HCT116 (cell line): ENCODE measurements around the gene KAZN. TPM values are rescaled to one million over a fixed set of nuclear protein-coding genes. Genes with fewer than 3 reads are reported as not detected.

Experiments used
- ATAC-seq: fragments of 200-7000 bp; cut with Tn5 transposase; 2 replicates; pipeline ENCODE4 v1.9.1; 2020; ENCODE audit warnings: mild to moderate bottlenecking, moderate library complexity
- BruUV-seq: library from RNA; stranded (reverse); fragments of 400-500 nt; replicated peaks from 2 replicates; lab custom pipeline; 2021; lab: Mats Ljungman, UMichigan
- CTCF ChIA-PET: fragments of 300-600 bp; sonication (Branson Sonifier 250); formaldehyde crosslinking; loops from one replicate; lab custom pipeline; 2021; ENCODE audit warnings: antibody characterized with exemption; lab: Charles Lee
- POLR2A ChIA-PET: fragments of 300-600, 350-600 bp; sonication (Branson Sonifier 250); formaldehyde crosslinking; loops from one replicate; lab custom pipeline; 2021; ENCODE audit warnings: antibody characterized with exemption; lab: Charles Lee
- RAD21 ChIA-PET, 2 experiments: fragments of 300-600 bp; sonication (Branson Sonifier 250); formaldehyde crosslinking; loops; one replicate each; lab custom pipeline; 2023; ENCODE audit warnings: low total read pairs in 2 of 2; ENCODE audit not compliant: uncharacterized antibody in 2 of 2, unreplicated experiment in 2 of 2, low non-redundant PET in 1 of 2; lab: Charles Lee
- DNase-seq: peaks from one replicate; pipeline ENCODE4 v3.0.0-alpha.2; 2010; ENCODE audit warnings: low read depth, low spot score
- H2AFZ ChIP-seq: fragments of 200-600 bp; shearing (Covaris generic), sonication (generic); 2 replicates; pipeline ENCODE4 v1.6.1; 2017; ENCODE audit warnings: low read depth, mixed run types, mixed read lengths, antibody characterized with exemption, low read length; ENCODE audit not compliant: poor library complexity, severe bottlenecking
- H3K27ac ChIP-seq: 2 replicates; pipeline ENCODE4 v1.5.1; 2012; ENCODE audit warnings: low read depth, low read length
- H3K27me3 ChIP-seq: fragments of 200-600 bp; sonication (generic); 2 replicates; pipeline ENCODE4 v1.6.1; 2016; ENCODE audit warnings: mixed run types, low read length, mixed read lengths; ENCODE audit not compliant: insufficient read depth
- H3K36me3 ChIP-seq, 2 experiments: fragments of 200-500 bp in 1 of 2; fragments of 200-600 bp in 1 of 2; sonication (Bioruptor generic) in 1 of 2; sonication (generic) in 1 of 2; 2 replicates each; pipeline versions ENCODE4 v1.5.1 to v1.6.1; 2014 to 2016; ENCODE audit warnings: low read length in 2 of 2, inconsistent platforms in 1 of 2, mixed read lengths in 1 of 2, mixed run types in 1 of 2; ENCODE audit not compliant: insufficient read depth in 2 of 2, control insufficient read depth in 1 of 2
- H3K4me1 ChIP-seq, 2 experiments: fragments of 200-600 bp in 1 of 2; sonication (generic) in 1 of 2; 2 replicates each; pipeline versions ENCODE4 v1.5.1 to v1.6.1; 2012 to 2017; ENCODE audit warnings: low read length in 2 of 2, inconsistent platforms in 1 of 2, mild to moderate bottlenecking in 1 of 2, mixed read lengths in 1 of 2, mixed run types in 1 of 2, moderate library complexity in 1 of 2; ENCODE audit not compliant: insufficient read depth in 2 of 2, control insufficient read depth in 1 of 2
- H3K4me2 ChIP-seq: fragments of 200-600 bp; sonication (generic); 2 replicates; pipeline ENCODE4 v1.6.1; 2017; ENCODE audit warnings: mixed run types, low read length, mixed read lengths
- H3K4me3 ChIP-seq, 2 experiments: fragments of 200-600 bp in 1 of 2; sonication (generic) in 1 of 2; replicated peaks in 1 of 2; 2 replicates each; pipeline ENCODE4 v1.5.1; 2011 to 2016; ENCODE audit warnings: low read length in 2 of 2, control low read depth in 1 of 2, low read depth in 1 of 2, mild to moderate bottlenecking in 1 of 2, mixed read lengths in 1 of 2, mixed run types in 1 of 2
- H3K79me2 ChIP-seq: fragments of 200-600 bp; sonication (generic); 2 replicates; pipeline ENCODE4 v1.6.1; 2017; ENCODE audit warnings: mild to moderate bottlenecking, mixed run types, low read length, moderate library complexity, mixed read lengths; ENCODE audit not compliant: insufficient read depth
- H3K9ac ChIP-seq: fragments of 200-600 bp; sonication (generic); 2 replicates; pipeline ENCODE4 v1.6.1; 2016; ENCODE audit warnings: low read length, mixed read lengths
- H3K9me2 ChIP-seq: fragments of 200-600 bp; sonication (generic), shearing (Covaris generic); 2 replicates; pipeline ENCODE4 v1.6.1; 2017; ENCODE audit warnings: mixed run types, mild to moderate bottlenecking, moderate library complexity; ENCODE audit not compliant: insufficient read depth
- H3K9me3 ChIP-seq, 2 experiments: fragments of 200-500 bp in 1 of 2; fragments of 200-600 bp in 1 of 2; sonication (Bioruptor generic) in 1 of 2; sonication (generic) in 1 of 2; 2 replicates each; pipeline ENCODE4 v1.6.1; 2014 to 2017; ENCODE audit warnings: low read length in 2 of 2, mixed read lengths in 2 of 2, inconsistent platforms in 1 of 2, low read depth in 1 of 2, mild to moderate bottlenecking in 1 of 2, mixed run types in 1 of 2, moderate library complexity in 1 of 2; ENCODE audit not compliant: control insufficient read depth in 1 of 2, insufficient read depth in 1 of 2
- H4K20me1 ChIP-seq: fragments of 200-600 bp; sonication (generic), shearing (Covaris generic); 2 replicates; pipeline ENCODE4 v1.6.1; 2017; ENCODE audit warnings: mixed run types, mild to moderate bottlenecking, moderate library complexity; ENCODE audit not compliant: insufficient read depth
- ATF3 ChIP-seq: IDR thresholded peaks from 2 replicates; pipeline ENCODE4 v1.6.1; 2012
- CBX3 ChIP-seq: IDR thresholded peaks from 2 replicates; pipeline ENCODE4 v1.6.1; 2012; ENCODE audit warnings: low read depth
- CEBPB ChIP-seq: IDR thresholded peaks from 2 replicates; pipeline ENCODE4 v1.6.1; 2012; ENCODE audit warnings: low read depth
- EGR1 ChIP-seq: IDR thresholded peaks from 2 replicates; pipeline ENCODE4 v1.6.1; 2012; ENCODE audit warnings: low read depth
- ELF1 ChIP-seq: IDR thresholded peaks from 2 replicates; pipeline ENCODE4 v1.6.1; 2012; ENCODE audit warnings: low read depth, borderline replicate concordance
- EZH2 ChIP-seq: fragments of 200-600 bp; sonication (generic); IDR thresholded peaks from 2 replicates; pipeline ENCODE4 v1.6.1; 2017; ENCODE audit warnings: antibody characterized with exemption, mixed run types
- FOSL1 ChIP-seq: IDR thresholded peaks from 2 replicates; pipeline ENCODE4 v1.6.1; 2012; ENCODE audit warnings: low read depth
- JUND ChIP-seq: IDR thresholded peaks from 2 replicates; pipeline ENCODE4 v1.6.1; 2012
- POLR2A ChIP-seq: IDR thresholded peaks from 2 replicates; pipeline ENCODE4 v1.7.0; 2011; ENCODE audit warnings: borderline replicate concordance; ENCODE audit not compliant: insufficient read depth, insufficient read length; ENCODE audit errors: extremely low read depth
- POLR2AphosphoS5 ChIP-seq: IDR thresholded peaks from 2 replicates; pipeline ENCODE4 v1.6.1; 2011; ENCODE audit warnings: mild to moderate bottlenecking, low read depth, low read length, moderate library complexity
- RAD21 ChIP-seq: IDR thresholded peaks from 2 replicates; pipeline ENCODE4 v1.6.1; 2012; ENCODE audit warnings: low read depth, mild to moderate bottlenecking
- SIN3A ChIP-seq: IDR thresholded peaks from 2 replicates; pipeline ENCODE4 v1.6.1; 2012; ENCODE audit warnings: low read depth
- SP1 ChIP-seq: IDR thresholded peaks from 2 replicates; pipeline ENCODE4 v1.6.1; 2012; ENCODE audit warnings: low read depth
- SRF ChIP-seq: IDR thresholded peaks from 2 replicates; pipeline ENCODE4 v1.6.1; 2012; ENCODE audit warnings: low read depth
- YY1 ChIP-seq: IDR thresholded peaks from 2 replicates; pipeline ENCODE4 v1.6.1; 2011; ENCODE audit warnings: low read length, low read depth, moderate library complexity, mild to moderate bottlenecking; ENCODE audit not compliant: insufficient replicate concordance; ENCODE audit errors: extremely low read depth
- ZBTB33 ChIP-seq: IDR thresholded peaks from 2 replicates; pipeline ENCODE4 v1.6.1; 2011; ENCODE audit warnings: mild to moderate bottlenecking, low read length, moderate library complexity; ENCODE audit not compliant: insufficient replicate concordance; ENCODE audit errors: extremely low read depth
- ZFX ChIP-seq: fragments of 450-650 bp; IDR thresholded peaks from 2 replicates; pipeline ENCODE4 v1.6.1; 2017
- ZNF274 ChIP-seq: fragments of 200-500 bp; sonication (Bioruptor generic); IDR thresholded peaks from 2 replicates; pipeline ENCODE4 v1.6.1; 2014; ENCODE audit warnings: mild to moderate bottlenecking, low read depth, low read length, inconsistent platforms
- intact Hi-C: fragments of 100-400 bp; cut with micrococcal nuclease; formaldehyde crosslinking; loops from 2 replicates; pipeline ENCODE4 v1.10.0; 2022
- total RNA-seq: library from RNA; stranded (reverse); gene quantifications from one replicate; pipeline ENCODE4 v1.2.1, GENCODE V29; 2021; ENCODE audit not compliant: unreplicated experiment
- TF ChIP-seq, protein P1 (sequence below), 3 experiments: fragments of 200-600 bp in 1 of 3; sonication (generic) in 1 of 3; IDR thresholded peaks in 2 of 3; conservative IDR thresholded peaks in 1 of 3; 2 replicates each; pipeline ENCODE4 v1.5.1; 2012 to 2017; ENCODE audit warnings: low read depth in 2 of 3, low read length in 2 of 3, antibody characterized with exemption in 1 of 3, borderline replicate concordance in 1 of 3, control low read depth in 1 of 3, mild to moderate bottlenecking in 1 of 3, mixed read lengths in 1 of 3, mixed run types in 1 of 3, moderate library complexity in 1 of 3; ENCODE audit not compliant: insufficient read depth in 1 of 3

The KAZN gene
- total RNA-seq, 1 experiment from 2014 or later = 13.4 TPM

GRCh38 chr1:15148475-15148874 lies 550.0 kb downstream of the KAZN start:
- DNase-seq (no peak), ATAC-seq (no peak)
- H3K4me2 ChIP-seq = no peak overlapping the region
- intact Hi-C loops = no loop called here
- H3K27me3 ChIP-seq = no peaks in the 10 kb centered on the region
- no peaks in the 10 kb centered on the region for H3K36me3 ChIP-seq
- CTCF ChIA-PET = no interaction called here
- no peak overlapping the region for H3K4me3 ChIP-seq
- H3K9me3 ChIP-seq = no peaks in the 10 kb centered on the region
- RAD21 ChIA-PET = no interaction called here
- H3K4me1 ChIP-seq = peaks cover 5 to 10% of the 10 kb centered on the region in 2 experiments; a peak in 3 of 4 replicates
- no peak overlapping the region for H2AFZ ChIP-seq
- no TSS peak for BruUV-seq
- no peaks in the 10 kb centered on the region for H3K79me2 ChIP-seq
- H4K20me1 ChIP-seq = no peaks in the 10 kb centered on the region
- TF ChIP-seq ZNF274 (no peak), FOSL1 (no peak), SP1 (no peak), ELF1 (no peak), POLR2AphosphoS5 (no peak), ZBTB33 (no peak), ZFX (no peak), SRF (no peak), EZH2 (no peak), RAD21 (no peak), EGR1 (no peak), POLR2A (no peak), CBX3 (no peak), YY1 (no peak), CEBPB (no peak), ATF3 (no peak), JUND (no peak), SIN3A (no peak)
- TF ChIP-seq, protein P1, sequence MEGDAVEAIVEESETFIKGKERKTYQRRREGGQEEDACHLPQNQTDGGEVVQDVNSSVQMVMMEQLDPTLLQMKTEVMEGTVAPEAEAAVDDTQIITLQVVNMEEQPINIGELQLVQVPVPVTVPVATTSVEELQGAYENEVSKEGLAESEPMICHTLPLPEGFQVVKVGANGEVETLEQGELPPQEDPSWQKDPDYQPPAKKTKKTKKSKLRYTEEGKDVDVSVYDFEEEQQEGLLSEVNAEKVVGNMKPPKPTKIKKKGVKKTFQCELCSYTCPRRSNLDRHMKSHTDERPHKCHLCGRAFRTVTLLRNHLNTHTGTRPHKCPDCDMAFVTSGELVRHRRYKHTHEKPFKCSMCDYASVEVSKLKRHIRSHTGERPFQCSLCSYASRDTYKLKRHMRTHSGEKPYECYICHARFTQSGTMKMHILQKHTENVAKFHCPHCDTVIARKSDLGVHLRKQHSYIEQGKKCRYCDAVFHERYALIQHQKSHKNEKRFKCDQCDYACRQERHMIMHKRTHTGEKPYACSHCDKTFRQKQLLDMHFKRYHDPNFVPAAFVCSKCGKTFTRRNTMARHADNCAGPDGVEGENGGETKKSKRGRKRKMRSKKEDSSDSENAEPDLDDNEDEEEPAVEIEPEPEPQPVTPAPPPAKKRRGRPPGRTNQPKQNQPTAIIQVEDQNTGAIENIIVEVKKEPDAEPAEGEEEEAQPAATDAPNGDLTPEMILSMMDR (IDR thresholded peaks at IDR 0.05 in 2 of 3, conservative IDR thresholded peaks at IDR 0.05 in 1 of 3; ENCODE audit: borderline replicate concordance in 1 of 3, insufficient read depth in 1 of 3, low read depth in 2 of 3, low read length in 2 of 3) = no peak
- H3K9me2 ChIP-seq = no peaks in the 10 kb centered on the region
- POLR2A ChIA-PET = no interaction called here
- H3K9ac ChIP-seq = no peak overlapping the region
- no peak overlapping the region for H3K27ac ChIP-seq
